Stimulated activated naive CD4-positive, alpha-beta T cell treated with Interleukin-2 at 50 U/mL for 16 hours (primary cell): Measurements from ENCODE around the gene ANKRD22.

Source experiments
- DNase-seq: peaks from one replicate; lab custom pipeline; 2025; lab: John Stamatoyannopoulos, UW

ANKRD22 gene

GRCh38 chr10:88800152-88801125 is 51.2 kb downstream of the ANKRD22 start:
- DNase-seq, result no peak

- DNase-seq, result no peak
These were observed 56.9 kb downstream of the ANKRD22 start for GRCh38 chr10:88794731-88795130.

GRCh38 chr10:88793712-88794299 is 57.8 kb downstream of the ANKRD22 start:
- DNase-seq, result no peak

- no peak for DNase-seq
These were observed 59.0 kb downstream of the ANKRD22 start for GRCh38 chr10:88792661-88793060.

GRCh38 chr10:88791924-88792323 is 59.7 kb downstream of the ANKRD22 start:
- DNase-seq, result no peak

- no peak for DNase-seq
These were observed 62.7 kb downstream of the ANKRD22 start for GRCh38 chr10:88788924-88789323.

- no peak for DNase-seq
These were observed 64.2 kb downstream of the ANKRD22 start for GRCh38 chr10:88787463-88787862.

GRCh38 chr10:88786032-88786770 is 65.4 kb downstream of the ANKRD22 start:
- no peak for DNase-seq

GRCh38 chr10:88783724-88784123 is 67.9 kb downstream of the ANKRD22 start:
- DNase-seq, result no peak

- no peak for DNase-seq
These were observed 69.4 kb downstream of the ANKRD22 start for GRCh38 chr10:88782222-88782621.

GRCh38 chr10:88781206-88781605 is 70.4 kb downstream of the ANKRD22 start:
- no peak for DNase-seq
